ENCODE data around the gene SRPK3.

DNA sequence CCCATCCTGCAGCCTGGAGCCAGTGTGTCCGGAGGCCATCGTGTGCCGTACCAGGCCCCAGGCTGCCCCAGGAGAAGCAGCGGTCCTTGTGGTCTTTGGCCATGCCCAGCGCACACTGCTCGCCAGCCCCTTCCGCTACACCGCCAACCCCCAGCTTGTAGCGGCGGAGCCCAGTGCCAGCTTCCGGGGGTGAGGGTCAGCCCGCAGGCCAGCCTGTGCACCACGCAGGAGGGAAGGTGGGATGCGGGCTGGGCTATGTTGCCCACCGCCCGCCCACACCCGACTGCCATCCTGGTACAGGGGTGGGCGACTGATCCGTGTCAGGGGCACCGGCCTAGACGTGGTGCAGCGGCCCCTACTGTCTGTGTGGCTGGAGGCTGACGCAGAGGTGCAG, 7.6 kb upstream of the SRPK3 start:
- TF ChIP-seq CTCF (IDR thresholded peaks at IDR 0.05; ENCODE audit: insufficient read depth, low read length) (no peak), POLR2AphosphoS5 (IDR thresholded peaks at IDR 0.05; ENCODE audit: low read depth) (no peak), SPI1 (IDR thresholded peaks at IDR 0.05; ENCODE audit: borderline replicate concordance, low read depth) (no peak), GABPA (IDR thresholded peaks at IDR 0.05; ENCODE audit: low read depth) (no peak)
- TF ChIP-seq, protein P1, sequence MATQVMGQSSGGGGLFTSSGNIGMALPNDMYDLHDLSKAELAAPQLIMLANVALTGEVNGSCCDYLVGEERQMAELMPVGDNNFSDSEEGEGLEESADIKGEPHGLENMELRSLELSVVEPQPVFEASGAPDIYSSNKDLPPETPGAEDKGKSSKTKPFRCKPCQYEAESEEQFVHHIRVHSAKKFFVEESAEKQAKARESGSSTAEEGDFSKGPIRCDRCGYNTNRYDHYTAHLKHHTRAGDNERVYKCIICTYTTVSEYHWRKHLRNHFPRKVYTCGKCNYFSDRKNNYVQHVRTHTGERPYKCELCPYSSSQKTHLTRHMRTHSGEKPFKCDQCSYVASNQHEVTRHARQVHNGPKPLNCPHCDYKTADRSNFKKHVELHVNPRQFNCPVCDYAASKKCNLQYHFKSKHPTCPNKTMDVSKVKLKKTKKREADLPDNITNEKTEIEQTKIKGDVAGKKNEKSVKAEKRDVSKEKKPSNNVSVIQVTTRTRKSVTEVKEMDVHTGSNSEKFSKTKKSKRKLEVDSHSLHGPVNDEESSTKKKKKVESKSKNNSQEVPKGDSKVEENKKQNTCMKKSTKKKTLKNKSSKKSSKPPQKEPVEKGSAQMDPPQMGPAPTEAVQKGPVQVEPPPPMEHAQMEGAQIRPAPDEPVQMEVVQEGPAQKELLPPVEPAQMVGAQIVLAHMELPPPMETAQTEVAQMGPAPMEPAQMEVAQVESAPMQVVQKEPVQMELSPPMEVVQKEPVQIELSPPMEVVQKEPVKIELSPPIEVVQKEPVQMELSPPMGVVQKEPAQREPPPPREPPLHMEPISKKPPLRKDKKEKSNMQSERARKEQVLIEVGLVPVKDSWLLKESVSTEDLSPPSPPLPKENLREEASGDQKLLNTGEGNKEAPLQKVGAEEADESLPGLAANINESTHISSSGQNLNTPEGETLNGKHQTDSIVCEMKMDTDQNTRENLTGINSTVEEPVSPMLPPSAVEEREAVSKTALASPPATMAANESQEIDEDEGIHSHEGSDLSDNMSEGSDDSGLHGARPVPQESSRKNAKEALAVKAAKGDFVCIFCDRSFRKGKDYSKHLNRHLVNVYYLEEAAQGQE (IDR thresholded peaks at IDR 0.05; ENCODE audit: insufficient replicate concordance, low read depth) = no peak
